ENCODE results near the gene DNASE2B. TPM values are rescaled to one million over a fixed set of nuclear protein-coding genes. Genes with fewer than 3 reads are reported as not detected.

The DNASE2B gene
- total RNA-seq, 1 donor from 2014 or later, result 21.7 TPM

DNA sequence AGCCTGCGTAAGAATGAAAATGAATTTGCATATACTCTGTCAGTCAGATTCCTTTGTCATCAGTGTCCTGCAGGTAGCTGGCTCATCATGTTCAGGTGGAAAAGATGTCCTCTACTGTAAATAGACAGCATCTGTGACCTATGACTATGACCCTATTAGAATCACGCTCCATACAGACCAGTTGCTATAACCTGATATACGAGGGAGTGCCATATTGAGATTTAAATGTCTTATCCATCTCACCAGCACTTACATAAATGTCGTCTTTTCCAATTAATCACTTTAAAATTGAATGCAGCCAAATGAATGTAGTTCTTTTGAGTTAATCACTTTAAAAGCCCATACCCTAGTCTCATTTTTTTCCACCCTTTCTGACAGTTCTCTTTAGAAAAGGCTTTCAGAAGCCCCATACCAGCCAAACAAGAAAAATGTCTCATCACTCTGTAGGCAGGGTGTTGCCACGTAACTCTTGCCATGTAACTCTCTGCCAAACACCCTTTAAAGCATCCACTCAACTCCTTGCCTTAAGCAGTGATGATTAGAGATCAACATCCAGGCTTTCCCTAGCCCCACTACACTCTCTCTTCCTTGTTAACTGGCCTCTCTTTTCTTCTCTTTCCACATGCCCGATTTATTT is 26.3 kb downstream of the DNASE2B start:
- no peak overlapping the region for H3K4me3 ChIP-seq
- H3K36me3 ChIP-seq, result no peaks in the 10 kb centered on the region
- TF ChIP-seq, protein P1, sequence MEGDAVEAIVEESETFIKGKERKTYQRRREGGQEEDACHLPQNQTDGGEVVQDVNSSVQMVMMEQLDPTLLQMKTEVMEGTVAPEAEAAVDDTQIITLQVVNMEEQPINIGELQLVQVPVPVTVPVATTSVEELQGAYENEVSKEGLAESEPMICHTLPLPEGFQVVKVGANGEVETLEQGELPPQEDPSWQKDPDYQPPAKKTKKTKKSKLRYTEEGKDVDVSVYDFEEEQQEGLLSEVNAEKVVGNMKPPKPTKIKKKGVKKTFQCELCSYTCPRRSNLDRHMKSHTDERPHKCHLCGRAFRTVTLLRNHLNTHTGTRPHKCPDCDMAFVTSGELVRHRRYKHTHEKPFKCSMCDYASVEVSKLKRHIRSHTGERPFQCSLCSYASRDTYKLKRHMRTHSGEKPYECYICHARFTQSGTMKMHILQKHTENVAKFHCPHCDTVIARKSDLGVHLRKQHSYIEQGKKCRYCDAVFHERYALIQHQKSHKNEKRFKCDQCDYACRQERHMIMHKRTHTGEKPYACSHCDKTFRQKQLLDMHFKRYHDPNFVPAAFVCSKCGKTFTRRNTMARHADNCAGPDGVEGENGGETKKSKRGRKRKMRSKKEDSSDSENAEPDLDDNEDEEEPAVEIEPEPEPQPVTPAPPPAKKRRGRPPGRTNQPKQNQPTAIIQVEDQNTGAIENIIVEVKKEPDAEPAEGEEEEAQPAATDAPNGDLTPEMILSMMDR (IDR thresholded peaks at IDR 0.05), result no peak
- intact Hi-C loops (cut with DNase I), result no loop called here
- no peak for ATAC-seq
- DNase-seq, result no peak
- H3K4me1 ChIP-seq, result no peaks in the 10 kb centered on the region
- no peaks in the 10 kb centered on the region for H3K27me3 ChIP-seq
- peak overlapping the region; percentile 14 for H3K27ac ChIP-seq
- no peaks in the 10 kb centered on the region for H3K9me3 ChIP-seq

DNA sequence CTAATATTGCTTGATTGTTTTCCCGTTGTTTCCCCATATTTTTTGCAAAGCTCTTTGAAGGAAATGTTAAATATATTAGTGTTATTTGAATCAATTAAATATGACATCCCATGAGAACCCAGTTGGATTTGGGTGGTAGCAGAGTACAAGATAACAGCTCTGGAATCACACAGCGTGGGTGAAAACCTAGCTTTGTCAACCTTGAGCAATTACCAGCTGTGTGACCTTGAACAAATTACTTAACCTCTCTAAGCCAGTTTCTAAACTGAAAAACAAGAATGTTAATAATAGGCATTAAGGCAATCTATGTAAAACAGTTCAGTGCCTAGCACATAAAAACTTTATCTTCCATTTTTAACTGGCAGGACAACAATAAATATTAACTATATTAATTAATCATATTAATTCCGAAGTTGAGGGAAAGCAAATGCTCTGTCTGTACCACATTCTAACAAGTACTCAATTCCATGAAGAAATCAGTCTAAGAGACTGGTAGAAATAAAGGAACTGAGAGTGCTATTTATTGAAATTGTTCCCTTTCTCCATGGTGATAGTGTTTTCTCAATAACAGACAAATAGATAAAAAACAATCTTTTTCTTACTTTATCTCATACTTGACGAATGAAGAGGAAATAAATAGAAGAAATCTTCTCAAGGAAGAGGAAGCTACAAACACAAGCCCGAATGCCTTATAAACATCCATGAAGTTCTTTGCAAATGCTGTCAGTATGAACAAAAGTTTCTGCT is 27.0 kb downstream of the DNASE2B start:
- Histone ChIP-seq H3K36me3 (no peaks in the 10 kb centered on the region), H3K27ac (peak overlapping the region; percentile 14), H3K4me3 (no peak overlapping the region), H3K4me1 (no peaks in the 10 kb centered on the region), H3K9me3 (peaks cover 6% of the 10 kb centered on the region), H3K27me3 (no peaks in the 10 kb centered on the region)
- intact Hi-C loops (cut with DNase I), result no loop called here
- ATAC-seq, result peak; percentile 62
- DNase-seq, result no peak
- TF ChIP-seq, protein P1 (IDR thresholded peaks at IDR 0.05), result no peak

DNA sequence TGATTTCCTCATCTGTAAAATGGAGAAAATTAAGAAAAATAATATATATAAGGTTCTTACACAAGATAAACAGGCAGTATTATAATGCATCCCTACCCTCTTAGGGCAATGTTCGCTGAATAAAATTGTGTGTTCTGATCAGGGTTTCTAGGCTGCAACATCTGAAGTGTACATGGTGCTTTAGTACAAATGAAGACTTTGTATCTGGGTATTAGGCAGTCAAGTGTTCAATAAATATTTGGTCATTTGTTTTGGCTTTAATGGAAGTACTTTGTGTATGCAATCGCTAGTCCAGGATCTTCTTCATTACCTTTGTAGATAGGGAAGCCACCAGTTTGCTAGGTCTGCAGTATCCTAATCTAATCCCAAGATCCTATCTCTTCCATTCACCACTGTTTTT is 28.1 kb downstream of the DNASE2B start:
- no peaks in the 10 kb centered on the region for H3K4me1 ChIP-seq
- H3K27me3 ChIP-seq, result no peaks in the 10 kb centered on the region
- TF ChIP-seq, protein P1 (IDR thresholded peaks at IDR 0.05), result no peak
- no peaks in the 10 kb centered on the region for H3K36me3 ChIP-seq
- H3K27ac ChIP-seq, result no peak overlapping the region
- no peak overlapping the region for H3K4me3 ChIP-seq
- intact Hi-C loops (cut with DNase I), result no loop called here
- DNase-seq (no peak), ATAC-seq (no peak)
- H3K9me3 ChIP-seq, result peaks cover 6% of the 10 kb centered on the region

DNA sequence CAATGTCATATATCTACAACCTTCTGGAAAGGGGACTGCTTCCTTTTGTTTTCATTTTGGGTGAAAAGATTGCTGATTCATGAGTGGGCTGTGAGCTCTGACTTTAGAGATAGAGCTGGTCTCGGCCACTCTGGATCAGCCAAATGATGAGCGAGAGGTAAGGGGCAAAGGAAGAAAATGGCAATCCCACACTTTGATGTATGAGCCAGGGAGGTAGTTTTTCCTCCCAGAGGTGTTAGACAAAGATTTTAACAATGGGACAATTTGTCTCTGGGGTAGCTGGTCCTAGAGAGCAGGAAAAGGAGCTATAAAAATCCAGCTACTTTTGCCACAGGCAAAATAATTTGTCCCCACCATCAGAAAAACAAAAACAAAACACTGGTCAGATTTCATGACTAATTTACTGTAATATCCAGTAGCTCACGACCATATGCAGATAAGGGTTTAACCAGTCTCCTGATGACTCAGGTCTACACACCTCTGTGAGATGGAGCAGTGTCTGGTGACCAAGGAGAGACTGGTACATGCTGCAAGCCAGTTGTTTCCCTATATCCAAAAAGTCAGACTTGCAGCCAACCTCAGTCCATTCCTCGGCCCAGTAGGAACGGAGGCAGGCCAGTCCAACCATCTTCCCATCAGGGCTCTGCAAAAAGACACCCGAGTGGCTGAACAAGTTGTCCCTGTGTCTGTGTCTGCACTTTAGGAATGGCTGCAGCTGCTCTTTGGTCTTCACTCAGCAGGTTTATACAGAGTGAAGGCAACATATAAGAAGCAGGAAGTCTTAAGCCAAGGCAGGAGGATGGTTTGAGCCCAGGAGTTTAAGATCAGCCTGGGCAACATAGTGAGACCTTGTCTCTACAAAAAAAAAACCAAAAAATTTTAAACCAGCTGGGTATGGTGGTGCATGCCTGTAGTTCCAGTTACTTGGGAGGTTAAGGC is 29.2 kb downstream of the DNASE2B start:
- intact Hi-C loops (cut with DNase I), result no loop called here
- no peaks in the 10 kb centered on the region for H3K4me1 ChIP-seq
- no peaks in the 10 kb centered on the region for H3K27me3 ChIP-seq
- ATAC-seq (no peak), DNase-seq (no peak)
- no peak overlapping the region for H3K27ac ChIP-seq
- peaks cover 6% of the 10 kb centered on the region for H3K9me3 ChIP-seq
- TF ChIP-seq, protein P1 (IDR thresholded peaks at IDR 0.05), result no peak
- H3K4me3 ChIP-seq, result no peak overlapping the region
- no peaks in the 10 kb centered on the region for H3K36me3 ChIP-seq

DNA sequence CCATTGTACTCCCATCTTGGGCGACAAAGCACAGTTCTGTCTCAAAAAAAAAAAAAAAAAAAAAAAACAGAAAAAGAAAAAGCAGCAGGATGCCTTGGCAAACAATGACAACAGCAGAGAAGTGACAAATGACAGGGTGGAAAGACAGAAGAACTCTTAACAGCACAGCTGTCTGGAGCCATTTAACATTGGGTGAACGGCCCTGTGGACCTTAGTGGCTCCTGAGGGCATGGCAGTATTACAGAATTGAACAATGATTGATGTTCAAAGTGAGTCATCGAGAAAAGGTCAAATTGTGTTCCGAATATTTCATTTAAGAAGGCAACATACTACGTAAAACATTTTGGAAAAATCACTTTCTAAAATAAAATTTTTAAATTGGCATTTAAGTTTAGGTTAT is 30.0 kb downstream of the DNASE2B start:
- intact Hi-C loops (cut with DNase I), result no loop called here
- TF ChIP-seq, protein P1 (IDR thresholded peaks at IDR 0.05), result no peak
- Histone ChIP-seq H3K4me3 (no peak overlapping the region), H3K9me3 (peaks cover 6% of the 10 kb centered on the region), H3K36me3 (no peaks in the 10 kb centered on the region), H3K4me1 (no peaks in the 10 kb centered on the region), H3K27me3 (no peaks in the 10 kb centered on the region), H3K27ac (no peak overlapping the region)
- ATAC-seq, result no peak
- no peak for DNase-seq
